Putamen (tissue), 1 donor: ENCODE data around the gene DOLK.
A peak's percentile ranks its signal among the peaks of the same experiment; 100 is the strongest.

Experiments used
- DNase-seq: peaks from one replicate; pipeline ENCODE4 v3.0.0-alpha.2; 2016; ENCODE audit warnings: low spot score

DOLK gene

DNA sequence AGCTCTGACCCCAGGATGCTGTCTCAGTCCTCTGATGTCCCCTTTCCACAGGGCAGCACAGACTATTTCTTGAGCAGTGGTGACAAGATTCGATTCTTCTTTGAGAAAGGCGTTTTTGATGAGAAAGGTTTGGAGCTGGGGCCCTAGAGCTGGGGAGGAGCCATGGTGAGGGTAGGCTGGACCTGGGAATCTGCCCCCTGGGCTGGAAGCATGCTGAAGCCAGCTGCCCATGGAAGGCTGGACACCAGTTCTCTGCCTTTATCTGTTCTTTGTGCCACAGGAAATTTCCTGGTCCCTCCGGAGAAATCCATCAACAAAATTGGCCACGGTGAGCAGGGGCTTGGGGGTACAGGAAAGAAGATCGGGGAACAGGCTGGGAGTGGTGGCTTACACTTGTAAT is 13.7 kb downstream of the DOLK start:
- no peak for DNase-seq

DNA sequence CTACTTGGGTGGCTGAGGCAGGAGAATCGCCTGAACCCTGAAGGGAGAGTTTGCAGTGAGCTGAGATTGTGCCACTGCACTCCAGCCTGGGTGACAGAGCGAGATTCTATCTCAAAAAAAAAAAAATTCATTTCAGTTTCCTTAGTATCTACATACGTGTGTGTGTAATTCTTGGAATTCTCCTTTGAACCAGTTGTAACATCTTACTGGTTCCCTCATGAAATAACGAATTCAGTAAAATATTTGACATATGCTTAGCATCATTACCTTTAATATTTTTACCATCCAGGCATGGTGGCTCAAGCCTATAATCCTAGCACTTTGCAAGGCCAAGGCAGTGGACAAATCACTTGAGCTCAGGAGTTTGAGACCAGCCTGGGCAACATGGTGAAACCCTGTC is 17.8 kb downstream of the DOLK start:
- DNase-seq = no peak

DNA sequence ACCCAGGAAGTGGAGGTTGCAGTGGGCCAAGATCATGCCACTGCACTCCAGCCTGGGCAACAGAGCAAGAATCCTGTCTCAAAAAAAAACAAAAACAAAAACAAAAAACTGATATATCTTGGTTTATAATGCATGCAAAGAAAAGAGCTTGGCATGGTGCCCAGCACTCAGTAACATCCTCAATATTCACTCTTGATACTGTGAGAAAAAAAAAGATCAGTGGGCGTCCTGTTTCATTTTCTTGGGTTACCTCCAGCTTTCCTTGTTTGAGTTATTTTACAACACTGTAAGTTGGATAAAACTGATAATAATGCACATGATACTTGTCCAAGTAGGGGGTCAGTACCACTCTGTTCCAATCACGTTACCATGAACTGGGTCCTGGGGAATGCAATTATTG is 18.8 kb downstream of the DOLK start:
- DNase-seq = no peak

DNA sequence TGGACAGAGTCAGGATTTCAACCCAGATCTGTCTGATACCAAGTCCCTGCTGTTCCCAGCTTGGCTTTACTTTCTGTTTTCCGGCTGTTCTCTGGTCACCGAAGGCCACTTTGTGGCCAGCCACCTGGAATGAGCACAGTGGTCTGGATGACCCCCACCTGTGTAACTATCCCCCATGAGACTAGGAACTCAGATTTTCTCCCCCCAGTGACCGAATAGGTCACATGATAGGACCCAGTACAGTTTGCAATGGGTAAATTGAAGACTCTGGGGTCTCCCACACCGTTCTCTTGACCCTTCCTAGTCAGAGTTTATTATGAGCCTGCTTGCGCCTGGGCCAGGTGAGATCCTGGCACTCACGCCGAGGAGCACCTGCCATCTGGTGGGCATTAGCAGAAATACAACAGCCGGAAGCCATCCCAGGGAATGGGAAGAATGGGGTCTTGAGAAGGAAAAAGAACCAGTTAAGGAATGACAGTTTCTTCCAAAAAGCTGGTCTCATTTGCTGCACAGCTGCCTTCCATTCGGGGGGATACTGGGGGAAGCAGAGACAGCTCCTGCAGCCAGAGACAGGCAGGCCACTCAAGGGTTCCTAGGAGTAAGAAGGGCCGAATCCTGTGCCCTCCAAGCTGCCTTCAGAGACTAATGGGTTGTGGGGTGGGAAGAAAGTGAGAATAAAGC is 19.5 kb downstream of the DOLK start:
- no peak for DNase-seq

DNA sequence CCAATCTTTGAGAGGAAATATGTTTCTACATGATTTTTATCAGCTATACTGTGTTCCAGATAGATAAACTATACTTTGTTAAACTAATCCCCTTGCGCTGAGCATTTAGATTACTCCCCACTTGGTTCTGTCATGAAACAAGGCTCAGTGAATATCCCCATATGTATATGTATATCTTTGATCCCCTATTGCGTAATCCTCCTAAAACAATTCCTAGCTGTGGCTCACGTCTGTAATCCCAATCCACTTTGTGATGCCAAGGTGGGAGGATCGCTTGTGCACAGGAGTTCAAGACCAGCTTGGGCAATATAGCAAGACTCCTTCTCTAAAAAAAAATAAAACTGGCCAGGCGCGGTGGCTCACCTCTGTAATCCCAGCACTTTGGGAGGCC is 23.9 kb downstream of the DOLK start:
- no peak for DNase-seq

DNA sequence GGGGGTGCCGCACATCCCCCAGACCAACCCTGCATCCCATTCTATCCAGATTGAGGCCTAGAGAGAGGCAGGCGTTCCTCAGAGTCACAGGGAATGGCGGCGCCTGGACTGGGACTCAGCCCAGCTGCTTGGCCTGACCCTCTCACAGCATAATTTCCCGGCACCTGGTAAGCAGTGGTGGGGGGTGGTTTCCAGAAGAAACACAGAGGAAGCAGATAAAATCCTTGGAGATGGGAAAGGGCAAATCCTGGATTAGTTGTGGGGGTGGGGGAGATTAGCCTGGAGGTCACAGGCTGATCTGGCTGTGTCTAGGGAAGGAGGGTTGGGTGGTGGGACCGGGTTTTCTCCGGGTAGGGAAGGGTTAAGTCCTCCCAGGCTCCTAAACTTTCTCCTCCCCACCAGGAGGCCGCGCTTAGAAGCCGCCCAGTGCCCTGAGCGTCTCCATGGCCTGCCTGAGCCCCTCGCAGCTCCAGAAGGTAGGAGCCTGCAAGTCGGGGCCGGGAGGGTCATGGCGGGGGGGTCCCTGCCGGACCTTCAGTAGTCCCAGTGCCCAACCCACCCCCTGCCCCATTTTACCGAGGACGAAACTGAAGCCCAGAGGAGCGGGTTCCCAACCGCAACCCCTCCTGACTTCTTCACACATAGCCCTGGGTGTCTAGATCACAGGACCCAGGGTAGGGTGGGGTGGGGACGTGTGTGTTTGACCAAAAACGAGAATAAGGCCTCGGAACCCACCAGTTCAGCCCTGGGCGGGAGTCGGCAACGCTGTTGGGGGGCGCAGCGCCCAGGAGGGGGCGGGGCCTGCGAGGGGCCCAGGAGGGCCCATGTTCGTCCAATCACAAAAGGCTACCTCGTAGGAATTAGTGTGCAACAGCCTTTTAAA is 25.3 kb downstream of the DOLK start:
- no peak for DNase-seq

DNA sequence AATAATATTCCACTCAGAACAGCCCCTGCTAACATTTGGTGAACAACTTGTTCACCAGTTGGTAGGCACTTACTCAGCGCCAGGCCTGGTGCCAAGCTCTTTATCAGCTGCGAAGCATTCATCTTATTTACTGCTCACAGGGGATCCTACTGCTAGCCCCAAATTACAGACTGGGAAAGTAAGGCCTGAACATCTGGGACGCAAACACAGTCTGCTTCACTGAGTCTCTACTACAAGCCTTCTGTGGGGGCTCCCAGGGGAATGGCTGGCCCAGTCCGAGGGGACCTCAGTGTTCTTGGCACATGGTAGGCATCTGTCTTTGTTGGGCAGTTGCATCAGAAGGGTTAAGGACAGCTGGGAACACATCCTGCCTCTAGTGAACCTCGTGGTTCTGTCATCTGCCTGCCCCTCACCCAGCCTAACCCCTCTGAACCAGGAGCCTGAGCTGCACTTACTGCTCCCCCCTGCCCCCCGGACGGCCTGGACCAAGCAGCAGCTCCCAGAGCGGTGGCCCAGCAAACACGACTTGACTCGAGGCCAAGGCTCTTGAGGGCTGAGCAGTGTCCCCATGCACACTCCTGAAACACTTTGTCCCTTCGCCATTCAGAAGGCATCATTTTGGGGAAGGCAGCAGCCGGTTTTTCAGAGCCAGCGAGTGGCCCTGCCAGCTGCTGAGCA is 26.9 kb downstream of the DOLK start, which contains the start of gene PHYHD1:
Gene PHYHD1, plus strand, starts transcription at position 602 of the 678 bp plus-strand sequence. CDS start 1,342 bp downstream, outside the sequence.
- DNase-seq = peak; percentile 70

DNA sequence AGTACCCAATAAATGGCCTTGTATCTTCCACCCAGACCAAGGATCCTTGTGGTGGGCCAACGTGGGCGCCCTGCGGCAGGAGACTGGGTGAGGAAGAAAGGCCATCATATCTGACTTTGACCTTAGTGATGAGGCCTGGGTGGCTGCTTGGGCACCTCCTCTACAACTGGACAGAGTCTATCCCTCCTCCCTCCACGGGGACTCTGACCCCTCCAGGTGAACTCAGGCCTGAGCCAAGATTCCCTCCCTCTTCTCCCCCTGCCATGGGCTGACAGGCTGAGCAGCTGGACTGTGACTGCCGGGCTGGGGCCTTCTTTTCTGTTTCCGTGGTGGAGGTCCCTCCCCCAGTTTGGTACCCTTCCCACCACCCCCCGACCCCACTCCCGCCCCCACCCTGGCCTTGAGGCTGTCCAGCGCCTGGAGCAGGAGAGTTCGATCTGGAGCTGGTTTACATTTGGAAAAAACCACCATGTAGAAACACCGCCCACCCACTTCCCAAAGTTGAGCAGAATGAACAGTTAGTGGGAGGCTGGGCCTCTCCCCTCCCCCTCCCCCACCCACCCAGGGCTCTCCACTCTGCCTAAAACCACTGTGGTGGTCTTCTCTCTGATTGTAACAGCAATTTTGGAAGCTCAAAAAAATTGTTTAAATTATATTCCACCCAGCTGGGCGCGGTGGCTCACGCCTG is 27.9 kb downstream of the DOLK start:
- no peak for DNase-seq

DNA sequence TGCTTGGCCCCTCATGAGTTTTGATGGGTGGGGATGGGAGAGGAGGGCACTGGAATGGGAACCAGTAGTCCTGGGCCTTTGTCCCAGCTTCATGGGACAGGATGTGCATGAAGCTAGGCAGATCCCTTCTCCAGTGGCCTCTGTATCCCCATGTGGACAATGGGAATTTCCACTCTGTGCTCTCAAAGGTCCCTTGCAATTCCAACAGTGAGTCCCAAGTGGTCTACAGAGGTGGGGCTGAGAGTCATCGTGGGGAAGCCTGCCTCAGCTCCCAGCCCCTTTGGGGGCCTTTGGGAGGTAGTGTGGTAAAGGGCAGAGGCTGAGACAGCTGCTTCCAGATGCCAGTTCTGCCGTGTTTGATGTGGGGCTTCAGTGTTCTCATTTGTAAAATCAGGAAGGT is 28.5 kb downstream of the DOLK start:
- DNase-seq = no peak

DNA sequence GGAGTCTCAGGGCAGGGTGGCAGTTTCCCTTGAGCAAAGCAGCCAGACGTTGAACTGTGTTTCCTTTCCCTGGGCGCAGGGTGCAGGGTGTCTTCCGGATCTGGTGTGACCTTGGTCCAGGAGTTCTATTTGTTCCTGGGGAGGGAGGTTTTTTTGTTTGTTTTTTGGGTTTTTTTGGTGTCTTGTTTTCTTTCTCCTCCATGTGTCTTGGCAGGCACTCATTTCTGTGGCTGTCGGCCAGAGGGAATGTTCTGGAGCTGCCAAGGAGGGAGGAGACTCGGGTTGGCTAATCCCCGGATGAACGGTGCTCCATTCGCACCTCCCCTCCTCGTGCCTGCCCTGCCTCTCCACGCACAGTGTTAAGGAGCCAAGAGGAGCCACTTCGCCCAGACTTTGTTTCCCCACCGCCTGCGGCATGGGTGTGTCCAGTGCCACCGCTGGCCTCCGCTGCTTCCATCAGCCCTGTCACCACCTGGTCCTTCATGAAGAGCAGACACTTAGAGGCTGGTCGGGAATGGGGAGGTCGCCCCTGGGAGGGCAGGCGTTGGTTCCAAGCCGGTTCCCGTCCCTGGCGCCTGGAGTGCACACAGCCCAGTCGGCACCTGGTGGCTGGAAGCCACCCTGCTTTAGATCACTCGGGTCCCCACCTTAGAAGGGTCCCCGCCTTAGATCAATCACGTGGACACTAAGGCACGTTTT is 30.1 kb downstream of the DOLK start:
- peak; percentile 70 for DNase-seq

DNA sequence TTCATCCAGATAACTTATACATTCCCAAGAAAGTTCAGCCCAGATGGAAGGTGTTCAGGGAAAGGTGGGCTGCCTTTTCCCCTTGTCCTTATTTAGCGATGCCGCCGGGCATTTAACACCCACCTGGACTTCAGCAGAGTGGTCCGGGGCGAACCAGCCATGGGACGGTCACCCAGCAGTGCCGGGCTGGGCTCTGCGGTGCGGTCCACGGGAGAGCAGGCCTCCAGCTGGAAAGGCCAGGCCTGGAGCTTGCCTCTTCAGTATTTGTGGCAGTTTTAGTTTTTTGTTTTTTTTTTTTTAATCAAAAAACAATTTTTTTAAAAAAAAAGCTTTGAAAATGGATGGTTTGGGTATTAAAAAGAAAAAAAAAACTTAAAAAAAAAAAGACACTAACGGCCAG is 30.7 kb downstream of the DOLK start:
- no peak for DNase-seq

DNA sequence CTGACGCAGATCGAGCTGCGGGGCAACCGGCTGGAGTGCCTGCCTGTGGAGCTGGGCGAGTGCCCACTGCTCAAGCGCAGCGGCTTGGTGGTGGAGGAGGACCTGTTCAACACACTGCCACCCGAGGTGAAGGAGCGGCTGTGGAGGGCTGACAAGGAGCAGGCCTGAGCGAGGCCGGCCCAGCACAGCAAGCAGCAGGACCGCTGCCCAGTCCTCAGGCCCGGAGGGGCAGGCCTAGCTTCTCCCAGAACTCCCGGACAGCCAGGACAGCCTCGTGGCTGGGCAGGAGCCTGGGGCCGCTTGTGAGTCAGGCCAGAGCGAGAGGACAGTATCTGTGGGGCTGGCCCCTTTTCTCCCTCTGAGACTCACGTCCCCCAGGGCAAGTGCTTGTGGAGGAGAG is 31.2 kb downstream of the DOLK start:
- no peak for DNase-seq

DNA sequence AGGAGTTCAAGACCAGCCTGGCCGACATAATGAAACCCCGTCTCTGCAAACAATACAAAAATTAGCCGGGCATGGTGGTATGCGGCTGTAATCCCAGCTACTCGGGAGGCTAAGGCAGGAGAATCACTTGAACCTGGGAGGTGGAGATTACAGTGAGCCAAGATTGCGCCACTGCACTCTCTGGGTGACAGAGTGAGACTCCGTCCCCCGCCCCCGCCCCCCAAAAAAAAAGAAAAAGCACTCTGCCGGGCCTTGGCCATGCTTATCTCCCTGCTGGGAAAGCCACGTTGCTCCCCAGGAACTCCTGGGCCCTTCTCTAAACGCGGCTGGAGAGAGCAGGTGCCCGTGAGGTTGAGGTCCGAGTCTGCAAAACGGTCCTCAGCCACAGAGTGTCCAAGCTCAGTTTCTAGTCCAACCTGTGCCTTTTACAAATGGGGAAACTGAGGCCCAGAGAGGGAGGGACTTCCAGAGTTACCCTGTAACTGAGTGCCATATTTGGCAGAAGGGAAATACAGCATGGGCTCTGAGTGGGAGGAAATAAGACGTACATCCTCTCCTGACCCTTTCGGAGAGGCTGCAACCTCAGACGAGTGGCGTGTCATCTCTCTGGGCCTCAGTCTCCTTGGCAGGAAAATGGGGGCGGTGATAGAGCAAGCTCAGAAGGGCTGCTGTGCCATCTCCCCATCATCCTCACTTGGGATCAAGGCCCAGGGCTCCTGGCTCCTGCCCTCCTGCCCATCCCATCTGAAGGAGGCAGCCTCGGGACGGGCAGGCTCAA is 33.2 kb downstream of the DOLK start:
- DNase-seq = no peak

DNA sequence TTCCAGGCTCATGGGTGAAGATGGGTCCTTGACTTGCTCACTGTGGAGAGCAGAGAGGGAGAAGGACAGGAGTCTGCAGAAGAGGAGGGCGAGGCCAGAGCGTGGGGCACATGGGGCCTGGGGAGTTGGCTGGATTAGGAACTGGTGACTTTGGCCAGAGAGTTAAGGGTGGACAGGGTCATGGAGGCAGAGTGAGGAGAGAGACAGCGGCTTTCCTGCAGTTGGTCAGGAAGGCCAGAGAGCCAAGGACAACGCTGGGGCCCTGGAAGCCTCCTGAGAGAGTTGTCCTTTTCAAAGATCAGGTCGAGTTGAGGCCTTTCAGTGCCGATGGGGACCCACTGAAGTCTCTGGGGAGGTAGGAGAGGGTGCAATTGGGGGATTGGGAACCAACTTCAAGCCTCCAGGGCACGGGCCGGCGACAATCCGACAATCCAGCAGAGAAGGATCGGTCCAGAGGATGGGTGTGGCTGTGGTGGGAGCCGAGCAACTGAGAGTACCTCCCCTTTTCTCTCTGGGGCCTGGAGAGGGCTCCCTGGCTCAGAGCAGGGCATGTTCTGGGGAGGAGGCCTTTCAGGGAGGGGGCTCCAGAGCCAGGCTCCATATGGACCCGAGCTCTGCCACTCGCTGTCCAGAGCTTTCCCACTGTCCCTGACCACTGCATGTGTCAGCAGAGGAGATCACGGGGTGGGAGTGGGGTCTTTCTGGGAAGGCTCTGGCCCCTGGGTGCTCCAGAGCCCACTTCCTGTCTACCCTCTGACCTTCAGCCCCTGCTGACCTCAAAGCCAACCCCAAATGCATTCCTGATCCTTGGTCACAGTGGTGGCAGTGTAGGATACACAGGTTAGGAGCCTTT is 34.1 kb downstream of the DOLK start:
- no peak for DNase-seq

DNA sequence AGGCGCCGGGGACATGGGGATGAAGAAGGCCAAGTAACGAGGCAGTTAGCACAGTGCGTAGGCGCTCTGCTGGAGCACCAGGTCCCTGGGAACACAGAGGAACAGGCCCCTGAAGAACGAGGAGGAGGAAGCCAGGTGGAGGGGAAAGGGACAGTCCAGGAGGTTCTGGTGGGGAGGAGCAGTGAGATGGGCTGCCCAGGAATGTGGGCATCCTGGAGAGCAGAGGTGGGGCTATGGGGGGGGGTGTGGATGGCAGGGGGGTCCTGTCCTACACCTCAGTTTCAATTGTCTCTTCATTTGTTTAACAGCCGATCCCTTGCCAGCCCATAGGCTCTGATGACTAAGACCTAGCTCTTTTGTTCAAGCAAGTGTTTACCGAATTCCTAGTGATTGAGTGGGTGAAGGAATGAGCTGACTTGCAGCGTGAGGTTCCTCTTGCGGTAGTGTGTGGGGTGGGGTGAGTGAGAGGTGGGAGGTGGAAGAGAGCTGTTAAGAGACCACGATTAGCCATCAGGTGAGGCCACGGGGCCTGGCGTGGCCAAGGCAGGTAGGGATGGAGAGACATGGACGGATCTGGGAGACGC is 35.0 kb downstream of the DOLK start:
- peak; percentile 55 for DNase-seq

DNA sequence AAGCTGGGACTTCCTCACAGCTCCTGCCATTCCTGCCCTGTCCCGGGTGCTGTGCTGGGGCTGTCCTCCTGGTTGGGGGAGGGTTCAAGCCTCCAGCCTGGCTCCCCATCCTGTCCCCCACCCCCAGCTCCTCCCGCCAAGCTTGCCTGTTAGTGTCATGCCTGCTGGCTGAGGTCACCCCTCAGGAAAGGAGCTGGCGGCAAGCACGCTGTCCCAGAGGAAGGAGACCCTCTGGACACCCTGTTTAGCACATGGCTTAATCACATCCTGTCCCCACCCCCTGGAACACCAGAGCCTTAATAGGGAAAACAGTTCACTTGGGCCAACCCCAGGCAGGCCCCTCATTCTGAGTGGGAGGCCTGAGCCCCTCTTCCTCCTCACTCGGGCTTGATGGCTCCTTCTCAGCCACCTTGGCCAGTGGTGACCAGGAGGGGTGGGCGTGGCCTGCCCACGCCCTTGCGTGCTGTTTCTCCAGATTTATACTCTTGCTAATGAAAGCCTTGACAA is 35.8 kb downstream of the DOLK start:
- no peak for DNase-seq

DNA sequence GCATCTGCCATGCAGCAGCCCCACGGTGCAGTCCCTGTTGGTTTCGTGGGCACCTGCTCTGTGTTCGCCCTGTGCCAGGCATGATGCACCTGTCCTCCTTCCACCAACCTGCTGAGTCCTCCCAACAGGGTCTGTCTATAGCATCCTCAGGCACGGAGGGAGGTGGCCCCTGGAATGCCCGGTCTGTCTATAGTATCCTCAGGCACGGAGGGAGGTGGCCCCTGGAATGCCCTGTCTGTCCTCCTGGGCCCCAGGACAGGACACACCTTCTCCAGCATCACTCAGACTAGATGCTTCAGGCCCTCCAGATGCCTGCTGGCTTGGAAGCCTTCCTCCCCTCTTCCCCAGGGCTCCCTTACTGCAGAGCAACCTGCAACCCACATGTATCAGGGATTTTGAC is 36.5 kb downstream of the DOLK start:
- DNase-seq = no peak

DNA sequence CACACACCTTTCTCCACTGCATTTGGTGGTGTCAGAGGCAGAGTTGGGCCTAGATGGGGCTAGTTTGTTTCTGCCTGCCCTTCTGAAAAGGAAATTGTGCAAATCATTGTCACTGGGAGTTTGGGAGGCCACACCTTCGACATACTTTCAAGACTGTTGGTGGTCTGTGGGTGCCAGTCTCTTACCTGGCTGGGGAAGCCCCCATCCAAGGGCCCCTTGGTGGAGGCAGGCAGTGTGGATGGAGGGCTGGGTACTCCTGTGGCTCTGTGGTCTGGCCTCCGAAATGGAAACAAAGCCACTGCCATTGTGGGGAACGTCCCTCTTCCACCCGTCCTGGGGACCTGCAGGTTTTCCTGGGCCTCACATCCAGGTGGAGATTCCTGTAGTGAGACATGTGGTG is 37.5 kb downstream of the DOLK start:
- no peak for DNase-seq

DNA sequence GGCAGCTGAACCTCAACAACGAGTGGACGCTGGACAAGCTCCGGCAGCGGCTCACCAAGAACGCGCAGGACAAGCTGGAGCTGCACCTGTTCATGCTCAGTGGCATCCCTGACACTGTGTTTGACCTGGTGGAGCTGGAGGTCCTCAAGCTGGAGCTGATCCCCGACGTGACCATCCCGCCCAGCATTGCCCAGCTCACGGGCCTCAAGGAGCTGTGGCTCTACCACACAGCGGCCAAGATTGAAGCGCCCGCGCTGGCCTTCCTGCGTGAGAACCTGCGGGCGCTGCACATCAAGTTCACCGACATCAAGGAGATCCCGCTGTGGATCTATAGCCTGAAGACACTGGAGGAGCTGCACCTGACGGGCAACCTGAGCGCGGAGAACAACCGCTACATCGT is 39.0 kb downstream of the DOLK start:
- no peak for DNase-seq
